HG03097 (cell line): Measurements from ENCODE around the gene ERMARD.

Experiments
- ATAC-seq: cut with Tn5 transposase; IDR thresholded peaks from one replicate; pipeline ENCODE4 v1.9.1; 2021; ENCODE audit not compliant: unreplicated experiment, low FRiP score

Gene ERMARD

GRCh38 chr6:169751242-169752073 lies at the start of gene ERMARD, which contains the start of gene DYNLT2:
Gene ERMARD (plus strand): TSS chr6:169751622. CDS start chr6:169751658, 36 bp downstream.
Gene DYNLT2 (minus strand): TSS chr6:169751572. CDS start chr6:169751458, 114 bp downstream.
- peak; percentile 98 for ATAC-seq

GRCh38 chr6:169701954-169702839 lies 49.2 kb upstream of the ERMARD start, which contains the start of the genes C6orf120 and WDR27:
Gene C6orf120 (plus strand): TSS chr6:169702126. CDS start chr6:169702460, 334 bp downstream.
Gene WDR27 (minus strand): TSS chr6:169702029. CDS start chr6:169689005, 13,024 bp downstream.
- ATAC-seq, result peak; percentile 96

- ATAC-seq, result no peak
These were observed 48.6 kb upstream of the ERMARD start for GRCh38 chr6:169702840-169703246.

- no peak for ATAC-seq
These were observed 43.6 kb upstream of the ERMARD start for GRCh38 chr6:169707772-169708171.

- ATAC-seq, result no peak
These were observed 42.1 kb upstream of the ERMARD start for GRCh38 chr6:169709293-169709692.

GRCh38 chr6:169710009-169710408 lies 41.4 kb upstream of the ERMARD start:
- no peak for ATAC-seq

- ATAC-seq, result no peak
These were observed 37.2 kb upstream of the ERMARD start for GRCh38 chr6:169714178-169714577.

- ATAC-seq, result no peak
These were observed 36.8 kb upstream of the ERMARD start for GRCh38 chr6:169714595-169714994.

GRCh38 chr6:169719117-169719516 lies 32.3 kb upstream of the ERMARD start:
- ATAC-seq, result no peak

- no peak for ATAC-seq
These were observed 31.1 kb upstream of the ERMARD start for GRCh38 chr6:169720207-169720855.

- ATAC-seq, result no peak
These were observed 28.8 kb upstream of the ERMARD start for GRCh38 chr6:169722362-169723199.

GRCh38 chr6:169723200-169723909 lies 28.1 kb upstream of the ERMARD start:
- peak; percentile 28 for ATAC-seq

- peak; percentile 26 for ATAC-seq
These were observed 27.4 kb upstream of the ERMARD start for GRCh38 chr6:169723991-169724493.

- ATAC-seq, result peak; percentile 38
These were observed 26.8 kb upstream of the ERMARD start, which contains the start of gene PHF10 for GRCh38 chr6:169724494-169725124. Gene PHF10 (minus strand): TSS chr6:169724500. CDS start chr6:169723931, 569 bp downstream.

GRCh38 chr6:169725125-169726048 lies 26.0 kb upstream of the ERMARD start:
- ATAC-seq, result no peak

GRCh38 chr6:169726049-169726400 lies 25.4 kb upstream of the ERMARD start:
- no peak for ATAC-seq

- no peak for ATAC-seq
These were observed 24.5 kb upstream of the ERMARD start for GRCh38 chr6:169726963-169727362.
